ENCODE data around the gene RGS7. TPM values are rescaled to one million over a fixed set of nuclear protein-coding genes. Genes with fewer than 3 reads are reported as not detected.

Gene RGS7
- total RNA-seq, 3 donors from 2014 or later (not counting 1 experiment from before 2014, with no cell fraction given) = not detected

DNA sequence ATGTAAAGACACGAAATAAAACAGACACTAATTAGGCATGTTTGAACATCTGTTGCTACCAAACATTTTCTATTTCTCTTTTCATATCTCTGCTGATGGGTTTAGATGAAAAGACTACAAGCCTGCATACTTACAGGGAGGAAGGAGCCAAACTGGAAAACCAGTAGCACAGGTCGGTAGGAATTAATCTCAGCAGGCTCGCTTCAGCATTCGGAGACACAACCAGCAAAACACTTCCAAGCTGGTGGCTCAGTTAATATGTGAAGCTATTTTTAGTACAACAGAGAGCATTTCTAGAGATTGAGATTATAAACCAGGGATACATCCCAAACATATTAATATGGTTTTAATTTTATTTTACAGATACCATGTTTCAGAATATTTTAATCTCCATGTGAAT lies 444.2 kb downstream of the RGS7 start:
- H3K9me3 Mint-ChIP-seq = peaks cover 10 to 12% of the 10 kb centered on the region in 2 donors
- H3K27ac Mint-ChIP-seq = no peak overlapping the region
- ATAC-seq (no peak), DNase-seq (no peak)
- TF ChIP-seq, protein P1, sequence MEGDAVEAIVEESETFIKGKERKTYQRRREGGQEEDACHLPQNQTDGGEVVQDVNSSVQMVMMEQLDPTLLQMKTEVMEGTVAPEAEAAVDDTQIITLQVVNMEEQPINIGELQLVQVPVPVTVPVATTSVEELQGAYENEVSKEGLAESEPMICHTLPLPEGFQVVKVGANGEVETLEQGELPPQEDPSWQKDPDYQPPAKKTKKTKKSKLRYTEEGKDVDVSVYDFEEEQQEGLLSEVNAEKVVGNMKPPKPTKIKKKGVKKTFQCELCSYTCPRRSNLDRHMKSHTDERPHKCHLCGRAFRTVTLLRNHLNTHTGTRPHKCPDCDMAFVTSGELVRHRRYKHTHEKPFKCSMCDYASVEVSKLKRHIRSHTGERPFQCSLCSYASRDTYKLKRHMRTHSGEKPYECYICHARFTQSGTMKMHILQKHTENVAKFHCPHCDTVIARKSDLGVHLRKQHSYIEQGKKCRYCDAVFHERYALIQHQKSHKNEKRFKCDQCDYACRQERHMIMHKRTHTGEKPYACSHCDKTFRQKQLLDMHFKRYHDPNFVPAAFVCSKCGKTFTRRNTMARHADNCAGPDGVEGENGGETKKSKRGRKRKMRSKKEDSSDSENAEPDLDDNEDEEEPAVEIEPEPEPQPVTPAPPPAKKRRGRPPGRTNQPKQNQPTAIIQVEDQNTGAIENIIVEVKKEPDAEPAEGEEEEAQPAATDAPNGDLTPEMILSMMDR (IDR thresholded peaks at IDR 0.05) = no peak
- H3K4me1 Mint-ChIP-seq = no peaks in the 10 kb centered on the region
- H3K27me3 ChIP-seq (ENCODE audit: control insufficient read depth, insufficient read depth, low read length) = no peaks in the 10 kb centered on the region
- no peaks in the 10 kb centered on the region for H3K36me3 ChIP-seq (ENCODE audit: control insufficient read depth, insufficient read depth, low read length)
- H3K4me1 ChIP-seq (ENCODE audit: control insufficient read depth, insufficient read depth, low read length) = no peaks in the 10 kb centered on the region
- 68% methylated on average over 3 of the region's 4 CpGs for WGBS (ENCODE audit: insufficient coverage)
- no peaks in the 10 kb centered on the region for H3K36me3 Mint-ChIP-seq
- intact Hi-C loops (cut with micrococcal nuclease) = no loop called here
- no peak overlapping the region for H3K27ac ChIP-seq (ENCODE audit: low read length)
- no peak overlapping the region for H3K4me3 ChIP-seq (ENCODE audit: low read length)
- no peaks in the 10 kb centered on the region for H3K27me3 Mint-ChIP-seq (ENCODE audit: low read depth in 2 of 2)
- H3K4me3 Mint-ChIP-seq = no peak overlapping the region
- H3K9me3 ChIP-seq (ENCODE audit: control insufficient read depth, insufficient read depth, low read length) = peaks cover 2% of the 10 kb centered on the region

DNA sequence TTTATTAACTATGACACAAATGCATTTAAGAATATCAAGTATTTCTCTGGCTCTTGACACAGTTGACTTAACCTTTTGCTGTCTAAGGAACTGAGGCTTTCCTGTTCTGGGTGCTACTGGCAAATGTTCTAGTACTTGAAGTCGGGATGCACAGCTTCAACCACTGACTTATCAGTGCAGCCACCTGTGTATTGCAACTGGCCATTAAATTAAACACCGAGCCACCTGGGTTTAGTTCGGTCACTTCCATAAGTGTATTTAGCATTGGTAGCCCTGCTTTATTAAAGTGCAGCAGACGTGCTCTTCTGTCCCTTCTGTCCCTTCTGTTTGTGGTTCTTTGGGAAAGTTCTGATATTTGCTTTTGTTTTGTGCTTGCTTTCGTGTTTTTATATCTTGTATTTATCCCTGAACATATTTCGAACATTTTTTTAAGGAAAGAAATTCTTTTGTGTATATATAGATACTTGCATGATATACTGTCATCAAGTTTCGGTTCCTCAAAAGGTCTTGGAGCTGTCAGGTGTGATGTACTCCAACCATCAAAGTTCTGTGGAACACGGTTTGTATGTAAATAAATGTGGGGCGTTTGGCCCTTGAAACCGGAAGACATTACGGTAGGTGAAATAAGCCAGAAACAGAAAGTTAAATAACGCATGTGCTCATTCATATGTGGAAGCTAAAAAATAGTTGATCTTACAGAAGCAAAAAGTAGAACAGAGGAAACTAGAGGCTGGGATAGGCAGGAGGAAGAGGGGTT lies 447.1 kb downstream of the RGS7 start:
- no peak for DNase-seq
- H3K4me3 Mint-ChIP-seq = no peak overlapping the region

DNA sequence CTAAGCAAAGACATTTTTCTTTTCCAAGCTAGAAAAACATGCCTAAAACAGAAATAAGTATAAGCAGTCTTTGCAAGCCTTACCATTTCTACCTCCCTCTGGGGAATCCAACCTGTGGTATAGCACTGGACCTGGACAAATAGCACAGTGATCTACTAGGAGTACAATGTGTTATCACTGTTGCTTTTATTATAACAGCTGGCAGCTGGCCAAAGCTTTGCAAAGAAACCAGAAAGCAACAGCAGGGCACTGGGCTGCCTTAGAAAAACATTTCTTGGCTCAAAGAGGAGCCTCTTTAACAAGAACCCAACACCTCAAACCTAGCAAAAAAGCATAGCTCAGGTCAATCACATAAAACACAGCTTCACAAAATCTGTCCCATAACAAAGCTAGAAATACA lies 450.5 kb downstream of the RGS7 start:
- H3K4me3 Mint-ChIP-seq = no peak overlapping the region
- TF ChIP-seq, protein P1 (IDR thresholded peaks at IDR 0.05) = no peak
- intact Hi-C loops (cut with micrococcal nuclease) = no loop called here

More for the DNA sequence above, 447.1 kb downstream of the RGS7 start:
- WGBS (ENCODE audit: insufficient coverage) = 77% methylated on average over 10 of the region's 12 CpGs
- Mint-ChIP-seq H3K9me3 (peaks cover 5 to 12% of the 10 kb centered on the region in 2 donors), H3K4me1 (no peaks in the 10 kb centered on the region), H3K27me3 (ENCODE audit: low read depth in 2 of 2) (no peaks in the 10 kb centered on the region), H3K27ac (no peak overlapping the region), H3K36me3 (no peaks in the 10 kb centered on the region)
- H3K27me3 ChIP-seq (ENCODE audit: control insufficient read depth, insufficient read depth, low read length) = no peaks in the 10 kb centered on the region
- no peaks in the 10 kb centered on the region for H3K9me3 ChIP-seq (ENCODE audit: control insufficient read depth, insufficient read depth, low read length)
- no peak overlapping the region for H3K4me3 ChIP-seq (ENCODE audit: low read length)
- H3K27ac ChIP-seq (ENCODE audit: low read length) = no peak overlapping the region
- intact Hi-C loops (cut with micrococcal nuclease) = no loop called here
- no peaks in the 10 kb centered on the region for H3K36me3 ChIP-seq (ENCODE audit: control insufficient read depth, insufficient read depth, low read length)
- H3K4me1 ChIP-seq (ENCODE audit: control insufficient read depth, insufficient read depth, low read length) = no peaks in the 10 kb centered on the region
- no peak for ATAC-seq
- TF ChIP-seq, protein P1 (IDR thresholded peaks at IDR 0.05) = no peak

More for the DNA sequence above, 450.5 kb downstream of the RGS7 start:
- Histone ChIP-seq H3K9me3 (ENCODE audit: control insufficient read depth, insufficient read depth, low read length) (no peaks in the 10 kb centered on the region), H3K36me3 (ENCODE audit: control insufficient read depth, insufficient read depth, low read length) (no peaks in the 10 kb centered on the region), H3K4me1 (ENCODE audit: control insufficient read depth, insufficient read depth, low read length) (no peaks in the 10 kb centered on the region), H3K27ac (ENCODE audit: low read length) (no peak overlapping the region), H3K27me3 (ENCODE audit: control insufficient read depth, insufficient read depth, low read length) (no peaks in the 10 kb centered on the region), H3K4me3 (ENCODE audit: low read length) (no peak overlapping the region)
- Mint-ChIP-seq H3K9me3 (peaks cover 12 to 20% of the 10 kb centered on the region in 2 donors), H3K27me3 (ENCODE audit: low read depth in 2 of 2) (no peaks in the 10 kb centered on the region), H3K36me3 (peaks cover 6% of the 10 kb centered on the region), H3K27ac (no peak overlapping the region), H3K4me1 (no peaks in the 10 kb centered on the region)
- ATAC-seq = no peak
- no peak for DNase-seq

Data from natural killer cell (primary cell).